Ascending aorta (tissue), 2 donors: Measurements from ENCODE around the gene MZT1. TPM values are rescaled to one million over a fixed set of nuclear protein-coding genes. Genes with fewer than 3 reads are reported as not detected.

ENCODE experiments used
- DNase-seq, 2 donors: peaks; one replicate each; pipeline ENCODE4 v3.0.0-alpha.2; 2019; ENCODE audit warnings: low spot score in 2 of 2
- H3K27ac ChIP-seq, 2 donors: fragments of 200-600 bp; sonication (generic); one replicate each; pipeline ENCODE4 v1.5.1; 2016 to 2017; ENCODE audit warnings: mild to moderate bottlenecking in 1 of 2
- H3K27me3 ChIP-seq: fragments of 200-600 bp; sonication (generic); one replicate; pipeline ENCODE4 v1.5.1; 2017
- H3K36me3 ChIP-seq, 2 donors: fragments of 200-600 bp; sonication (generic); one replicate each; pipeline ENCODE4 v1.5.1; 2016
- H3K4me1 ChIP-seq, 2 donors: fragments of 200-600 bp; sonication (generic); one replicate each; pipeline ENCODE4 v1.5.1; 2016 to 2017; ENCODE audit warnings: mild to moderate bottlenecking in 1 of 2
- H3K4me3 ChIP-seq, 2 donors: fragments of 200-600 bp; sonication (generic); one replicate each; pipeline ENCODE4 v1.5.1; 2016 to 2017; ENCODE audit warnings: mild to moderate bottlenecking in 1 of 2
- H3K9me3 ChIP-seq, 2 donors: fragments of 200-600 bp; sonication (generic); one replicate each; pipeline ENCODE4 v1.5.1; 2016
- intact Hi-C: fragments of 100-400 bp; cut with DNase I; formaldehyde crosslinking; loops from one replicate; pipeline ENCODE4 v1.15.1; 2023
- total RNA-seq: library from RNA; depleted of rRNA; stranded (reverse); fragments of >200 nt; gene quantifications from one replicate; pipeline ENCODE4 v1.1.0, GENCODE V29; 2016
- TF ChIP-seq, protein P1 (sequence below), 3 experiments: fragments of 200-600 bp in 2 of 3; fragments of 450-650 bp in 1 of 3; sonication (generic) in 2 of 3; IDR thresholded peaks; one replicate each; pipeline ENCODE4 v1.5.1; 2016 to 2019; ENCODE audit warnings: antibody characterized with exemption in 3 of 3, mild to moderate bottlenecking in 1 of 3, moderate library complexity in 1 of 3

The MZT1 gene
- total RNA-seq, result 4.4 TPM

DNA sequence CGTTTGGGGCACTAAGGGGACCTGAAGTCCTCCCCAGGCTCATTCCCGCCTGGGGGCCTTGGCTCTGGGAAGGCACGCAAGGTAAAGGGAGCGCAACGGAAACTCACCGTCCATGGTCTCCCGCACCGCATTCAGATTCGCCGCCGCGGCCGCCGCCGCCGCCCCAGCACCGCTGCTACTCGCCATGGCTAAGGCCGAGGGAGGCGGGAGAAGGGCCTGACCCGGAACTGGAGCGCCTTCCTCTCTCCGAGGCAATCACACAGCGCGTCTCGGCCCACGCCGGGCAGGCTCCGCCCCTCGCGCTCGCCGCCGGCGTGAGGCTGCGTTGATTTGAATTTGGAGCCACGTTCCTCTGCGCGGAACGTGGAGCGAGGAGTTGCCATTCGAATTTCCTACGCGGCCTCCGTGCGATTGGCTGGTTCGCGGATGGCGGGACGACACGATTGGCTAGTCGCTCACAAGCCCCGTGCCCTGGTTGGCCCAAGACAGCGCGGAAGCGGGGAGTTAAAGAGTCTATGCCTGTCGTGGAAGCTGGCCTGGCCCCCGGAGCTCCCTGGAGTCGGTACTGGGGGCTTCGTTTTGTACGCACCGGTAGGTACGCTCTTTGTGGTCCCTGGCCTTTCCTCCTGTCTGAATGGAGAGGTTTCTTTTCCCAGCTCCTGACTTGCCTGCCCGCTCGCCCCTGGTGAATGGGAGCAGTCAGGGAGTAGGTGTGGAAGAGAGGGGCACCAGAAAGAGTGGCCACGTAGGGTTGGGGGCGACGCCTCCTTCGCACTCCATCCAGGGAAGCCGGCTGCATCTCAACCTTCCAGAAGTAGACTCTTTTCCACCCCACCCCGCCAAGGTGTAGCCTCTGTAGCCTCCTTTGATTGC lies at the start of gene MZT1, which contains the start of gene BORA:
MZT1 (minus strand) TSS at position 213 of the 873 bp plus-strand sequence; CDS start at position 186, 27 bp downstream.
BORA (plus strand) TSS at position 507 of the 873 bp plus-strand sequence. CDS start 1,018 bp downstream, outside the sequence.
- H3K9me3 ChIP-seq, result no peaks in the 10 kb centered on the region
- intact Hi-C loops, result loop anchor here (1.0 to 2.0 kb wide), 2 partner anchors 55 to 331 kb away; partner anchors contain the start of genes KLF5 and PIBF1
- peak within 1 kb of the TSS; percentile 17 to 51 for H3K27ac ChIP-seq
- peak within 1 kb of the TSS; percentile 76 to 82 for H3K4me3 ChIP-seq
- DNase-seq, result peak; percentile 87 to 98
- TF ChIP-seq, protein P1, sequence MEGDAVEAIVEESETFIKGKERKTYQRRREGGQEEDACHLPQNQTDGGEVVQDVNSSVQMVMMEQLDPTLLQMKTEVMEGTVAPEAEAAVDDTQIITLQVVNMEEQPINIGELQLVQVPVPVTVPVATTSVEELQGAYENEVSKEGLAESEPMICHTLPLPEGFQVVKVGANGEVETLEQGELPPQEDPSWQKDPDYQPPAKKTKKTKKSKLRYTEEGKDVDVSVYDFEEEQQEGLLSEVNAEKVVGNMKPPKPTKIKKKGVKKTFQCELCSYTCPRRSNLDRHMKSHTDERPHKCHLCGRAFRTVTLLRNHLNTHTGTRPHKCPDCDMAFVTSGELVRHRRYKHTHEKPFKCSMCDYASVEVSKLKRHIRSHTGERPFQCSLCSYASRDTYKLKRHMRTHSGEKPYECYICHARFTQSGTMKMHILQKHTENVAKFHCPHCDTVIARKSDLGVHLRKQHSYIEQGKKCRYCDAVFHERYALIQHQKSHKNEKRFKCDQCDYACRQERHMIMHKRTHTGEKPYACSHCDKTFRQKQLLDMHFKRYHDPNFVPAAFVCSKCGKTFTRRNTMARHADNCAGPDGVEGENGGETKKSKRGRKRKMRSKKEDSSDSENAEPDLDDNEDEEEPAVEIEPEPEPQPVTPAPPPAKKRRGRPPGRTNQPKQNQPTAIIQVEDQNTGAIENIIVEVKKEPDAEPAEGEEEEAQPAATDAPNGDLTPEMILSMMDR (IDR thresholded peaks at IDR 0.05), result no peak
- no peaks in the 10 kb centered on the region for H3K27me3 ChIP-seq
- H3K4me1 ChIP-seq, result peaks cover 0 to 15% of the 10 kb centered on the region in 2 donors
- peaks cover 0 to 3% of the 10 kb centered on the region in 2 donors for H3K36me3 ChIP-seq

DNA sequence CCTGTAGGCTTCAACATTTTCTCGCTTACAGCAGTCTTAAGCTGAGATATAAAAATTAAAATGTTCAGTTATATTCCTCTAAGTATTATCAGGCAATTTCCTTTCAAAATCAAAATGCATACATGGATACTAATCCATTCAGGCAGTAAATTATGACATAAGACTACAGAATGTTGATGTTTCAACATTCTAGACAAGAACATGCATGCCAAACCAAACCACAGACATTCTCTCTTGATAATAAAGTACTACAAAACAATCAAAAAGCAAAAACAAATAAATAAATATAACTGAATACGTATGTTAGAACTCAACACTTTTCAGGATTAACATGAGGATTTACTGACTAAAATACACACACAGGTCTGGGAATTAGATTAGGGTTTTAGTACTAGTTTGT lies 46.6 kb upstream of the MZT1 start:
- Histone ChIP-seq H3K4me1 (peaks cover 0 to 4% of the 10 kb centered on the region in 2 donors), H3K27me3 (no peaks in the 10 kb centered on the region), H3K36me3 (peaks cover 78 to 90% of the 10 kb centered on the region in 2 donors), H3K9me3 (no peaks in the 10 kb centered on the region), H3K27ac (no peak overlapping the region), H3K4me3 (no peak overlapping the region)
- DNase-seq, result no peak
- intact Hi-C loops, result no loop called here
- TF ChIP-seq, protein P1 (IDR thresholded peaks at IDR 0.05), result no peak

- TF ChIP-seq, protein P1 (IDR thresholded peaks at IDR 0.05), result no peak
- no peak overlapping the region for H3K4me3 ChIP-seq
- intact Hi-C loops, result no loop called here
- H3K4me1 ChIP-seq, result peaks cover 0 to 10% of the 10 kb centered on the region in 2 donors
- no peaks in the 10 kb centered on the region for H3K9me3 ChIP-seq
- no peaks in the 10 kb centered on the region for H3K27me3 ChIP-seq
- peak overlapping the region in 1 of 2 donors; percentile 70 for H3K27ac ChIP-seq
- no peak for DNase-seq
- H3K36me3 ChIP-seq, result peaks cover 75 to 98% of the 10 kb centered on the region in 2 donors
Observed at GRCh38 chr13:72763411-72763810, 36.0 kb upstream of the MZT1 start.

DNA sequence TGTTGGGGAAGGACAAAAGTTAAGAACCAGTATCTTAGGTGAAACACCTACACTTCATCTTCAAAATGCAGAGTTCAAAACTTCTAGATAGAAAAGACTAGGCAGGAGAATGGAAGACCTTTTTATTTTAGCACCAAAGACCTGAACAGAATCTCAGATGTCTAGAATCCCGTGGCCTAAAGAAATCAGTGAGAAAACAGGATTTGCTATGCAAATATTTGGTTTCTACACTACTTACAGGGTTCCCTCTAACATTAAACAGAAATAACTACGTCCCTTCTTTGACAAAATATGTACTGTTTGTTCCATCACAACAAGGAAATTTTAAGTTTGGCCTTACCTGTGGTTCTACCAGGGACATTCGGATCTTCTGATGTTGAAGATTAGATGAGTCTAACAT lies 32.8 kb upstream of the MZT1 start:
- intact Hi-C loops, result no loop called here
- Histone ChIP-seq H3K27me3 (no peaks in the 10 kb centered on the region), H3K4me3 (no peak overlapping the region)

GRCh38 chr13:72757792-72758535 lies 30.5 kb upstream of the MZT1 start:
- TF ChIP-seq, protein P1 (IDR thresholded peaks at IDR 0.05), result no peak
- Histone ChIP-seq H3K36me3 (peaks cover 71 to 86% of the 10 kb centered on the region in 2 donors), H3K27me3 (no peaks in the 10 kb centered on the region), H3K4me1 (peaks cover 0 to 2% of the 10 kb centered on the region in 2 donors), H3K4me3 (no peak overlapping the region), H3K9me3 (no peaks in the 10 kb centered on the region), H3K27ac (no peak overlapping the region)
- intact Hi-C loops, result no loop called here
- no peak for DNase-seq

More for the DNA sequence above, 32.8 kb upstream of the MZT1 start:
- H3K36me3 ChIP-seq, result peaks cover 65 to 95% of the 10 kb centered on the region in 2 donors
- no peak overlapping the region for H3K27ac ChIP-seq
- DNase-seq, result no peak
- peaks cover 0 to 10% of the 10 kb centered on the region in 2 donors for H3K4me1 ChIP-seq
- TF ChIP-seq, protein P1 (IDR thresholded peaks at IDR 0.05), result no peak
- H3K9me3 ChIP-seq, result no peaks in the 10 kb centered on the region
